SK-N-MC (cell line): ENCODE data around the gene AMER1.

Experiments
- EZH2 ChIP-seq: fragments of 200-600 bp; sonication (generic); IDR thresholded peaks from one replicate; pipeline ENCODE4 v1.6.1; 2017; ENCODE audit warnings: antibody characterized with exemption
- POLR2AphosphoS5 ChIP-seq: IDR thresholded peaks from 2 replicates; pipeline ENCODE4 v1.6.1; 2012; ENCODE audit warnings: mild to moderate bottlenecking, low read depth, low read length, borderline replicate concordance

DNA sequence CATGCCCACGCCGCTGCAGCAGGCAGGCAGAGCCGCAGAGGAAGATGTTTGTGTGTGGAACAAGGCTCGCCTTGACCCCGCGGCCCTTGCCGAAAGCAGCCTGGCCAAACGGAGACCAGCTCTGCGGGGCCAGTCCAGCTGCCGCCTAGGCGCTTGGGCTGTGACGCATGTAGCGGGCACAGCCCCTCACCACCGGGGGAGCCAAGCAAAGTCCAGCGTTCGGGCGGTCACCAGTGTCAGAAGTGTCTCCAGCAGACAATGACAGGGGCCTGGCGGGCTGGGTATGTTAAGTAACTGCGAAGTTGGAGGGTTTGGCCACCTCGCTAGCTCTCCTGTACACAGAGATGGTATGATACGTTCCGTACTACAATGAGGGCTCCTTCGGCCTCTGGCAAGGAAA lies 1.3 kb downstream of the AMER1 start:
- TF ChIP-seq POLR2AphosphoS5 (no peak), EZH2 (no peak)
